Panc1 (cell line): ENCODE measurements around the gene SPIB. TPM values are rescaled to one million over a fixed set of nuclear protein-coding genes. Genes with fewer than 3 reads are reported as not detected.

ENCODE experiments used
- ATAC-seq: fragments of 200-7000 bp; cut with Tn5 transposase; 2 replicates; pipeline ENCODE4 v1.9.1; 2020; ENCODE audit warnings: mild to moderate bottlenecking, moderate library complexity
- BruUV-seq: library from RNA; stranded (reverse); fragments of 400-500 nt; replicated peaks from 2 replicates; lab custom pipeline; 2021; lab: Mats Ljungman, UMichigan
- CTCF ChIA-PET: fragments of 300-600 bp; sonication (Branson Sonifier 250); formaldehyde crosslinking; loops from one replicate; lab custom pipeline; 2022; ENCODE audit warnings: antibody characterized with exemption; lab: Charles Lee
- POLR2A ChIA-PET: fragments of 300-600 bp; sonication (Branson Sonifier 250); formaldehyde crosslinking; loops from one replicate; lab custom pipeline; 2022; ENCODE audit warnings: antibody characterized with exemption; lab: Charles Lee
- DNase-seq: peaks from one replicate; pipeline ENCODE4 v3.0.0-alpha.2; 2010; ENCODE audit warnings: low read depth, low spot score
- H3K27ac ChIP-seq: 2 replicates; pipeline ENCODE4 v1.5.1; 2011; ENCODE audit warnings: mild to moderate bottlenecking, low read length, inconsistent platforms
- H3K27me3 ChIP-seq: fragments of 200-500 bp; sonication (Bioruptor generic); 2 replicates; pipeline ENCODE4 v1.6.0; 2014; ENCODE audit warnings: low read length, inconsistent platforms; ENCODE audit not compliant: control insufficient read depth, insufficient read depth
- H3K36me3 ChIP-seq: fragments of 200-500 bp; sonication (Bioruptor generic); 2 replicates; pipeline ENCODE4 v1.5.1; 2014; ENCODE audit warnings: inconsistent platforms, mild to moderate bottlenecking, low read length, moderate library complexity; ENCODE audit not compliant: control insufficient read depth, insufficient read depth
- H3K4me1 ChIP-seq: 2 replicates; pipeline ENCODE4 v1.5.1; 2011; ENCODE audit warnings: inconsistent platforms, mild to moderate bottlenecking, low read length, moderate library complexity; ENCODE audit not compliant: control insufficient read depth, insufficient read depth
- H3K4me3 ChIP-seq, 2 experiments: 2 replicates each; pipeline ENCODE4 v1.5.1; 2011 to 2012; ENCODE audit warnings: low read depth in 2 of 2, low read length in 2 of 2, mild to moderate bottlenecking in 2 of 2, inconsistent platforms in 1 of 2, moderate library complexity in 1 of 2
- H3K9me3 ChIP-seq: fragments of 200-500 bp; sonication (Bioruptor generic); 2 replicates; pipeline ENCODE4 v1.5.1; 2014; ENCODE audit warnings: low read depth, mild to moderate bottlenecking, inconsistent platforms, low read length, moderate library complexity; ENCODE audit not compliant: control insufficient read depth, insufficient read depth
- POLR2AphosphoS5 ChIP-seq: IDR thresholded peaks from 2 replicates; pipeline ENCODE4 v1.6.1; 2012; ENCODE audit warnings: mild to moderate bottlenecking, low read depth, low read length, moderate library complexity
- SIN3A ChIP-seq: IDR thresholded peaks from 2 replicates; pipeline ENCODE4 v1.6.1; 2012; ENCODE audit warnings: low read depth, mild to moderate bottlenecking, low read length, moderate library complexity, borderline replicate concordance; ENCODE audit not compliant: insufficient read depth
- TCF7L2 ChIP-seq: IDR thresholded peaks from 2 replicates; pipeline ENCODE4 v1.6.1; 2011; ENCODE audit warnings: mild to moderate bottlenecking, low read depth, low read length, inconsistent platforms
- in situ Hi-C: cut with HindIII; loops from 2 replicates; pipeline ENCODE4 v1.10.0; 2016; ENCODE audit warnings: low sequenced_read_pairs, low pct_unique_long_range_greater_than_20kb
- intact Hi-C: fragments of 100-400 bp; cut with micrococcal nuclease; formaldehyde crosslinking; loops from one replicate; pipeline ENCODE4 v1.10.0; 2022; ENCODE audit not compliant: unreplicated experiment
- total RNA-seq: library from RNA; stranded (reverse); gene quantifications from one replicate; pipeline ENCODE4 v1.2.1, GENCODE V29; 2021; ENCODE audit not compliant: unreplicated experiment
- TF ChIP-seq, protein P1 (sequence below): fragments of 450-650 bp; IDR thresholded peaks from 2 replicates; pipeline ENCODE4 v1.5.1; 2017; ENCODE audit warnings: mild to moderate bottlenecking
- TF ChIP-seq, protein P2 (sequence below), 2 experiments: IDR thresholded peaks; 2 replicates each; pipeline ENCODE4 v1.6.1; 2011 to 2012; ENCODE audit warnings: low read depth in 2 of 2, control low read depth in 1 of 2, low read length in 1 of 2, mild to moderate bottlenecking in 1 of 2, moderate library complexity in 1 of 2; ENCODE audit not compliant: insufficient read depth in 1 of 2

Gene SPIB
- total RNA-seq, 1 experiment from 2014 or later, result not detected

DNA sequence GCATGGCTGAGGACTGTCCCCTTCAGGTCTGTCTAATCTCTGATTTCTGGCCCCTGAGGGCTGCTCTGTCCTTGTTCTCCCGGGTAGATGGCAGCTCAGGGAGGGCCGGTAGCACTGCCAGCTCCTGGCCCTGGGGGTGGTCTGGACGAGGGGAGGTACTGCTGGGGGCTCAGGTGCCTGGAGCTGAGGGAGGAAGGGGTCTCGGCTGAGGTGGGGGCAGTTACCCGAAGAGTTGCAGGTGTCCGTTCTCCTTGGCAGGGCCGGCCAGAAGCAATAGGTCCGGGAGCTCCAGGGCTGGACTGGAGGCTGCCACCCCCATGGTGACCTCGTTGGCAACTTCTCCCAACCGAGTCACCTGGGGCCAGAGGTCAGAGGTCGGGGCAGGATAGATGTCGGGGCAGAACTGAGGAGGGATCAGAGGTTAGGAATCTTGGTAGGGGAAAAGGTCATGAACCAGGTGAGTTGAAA lies 56.4 kb downstream of the SPIB start:
- in situ Hi-C loops (no loop called here), intact Hi-C loops (no loop called here)
- POLR2A ChIA-PET, result no interaction called here
- TF ChIP-seq TCF7L2 (no peak), SIN3A (no peak), POLR2AphosphoS5 (no peak)
- TF ChIP-seq, protein P1, sequence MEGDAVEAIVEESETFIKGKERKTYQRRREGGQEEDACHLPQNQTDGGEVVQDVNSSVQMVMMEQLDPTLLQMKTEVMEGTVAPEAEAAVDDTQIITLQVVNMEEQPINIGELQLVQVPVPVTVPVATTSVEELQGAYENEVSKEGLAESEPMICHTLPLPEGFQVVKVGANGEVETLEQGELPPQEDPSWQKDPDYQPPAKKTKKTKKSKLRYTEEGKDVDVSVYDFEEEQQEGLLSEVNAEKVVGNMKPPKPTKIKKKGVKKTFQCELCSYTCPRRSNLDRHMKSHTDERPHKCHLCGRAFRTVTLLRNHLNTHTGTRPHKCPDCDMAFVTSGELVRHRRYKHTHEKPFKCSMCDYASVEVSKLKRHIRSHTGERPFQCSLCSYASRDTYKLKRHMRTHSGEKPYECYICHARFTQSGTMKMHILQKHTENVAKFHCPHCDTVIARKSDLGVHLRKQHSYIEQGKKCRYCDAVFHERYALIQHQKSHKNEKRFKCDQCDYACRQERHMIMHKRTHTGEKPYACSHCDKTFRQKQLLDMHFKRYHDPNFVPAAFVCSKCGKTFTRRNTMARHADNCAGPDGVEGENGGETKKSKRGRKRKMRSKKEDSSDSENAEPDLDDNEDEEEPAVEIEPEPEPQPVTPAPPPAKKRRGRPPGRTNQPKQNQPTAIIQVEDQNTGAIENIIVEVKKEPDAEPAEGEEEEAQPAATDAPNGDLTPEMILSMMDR, result no peak
- TF ChIP-seq, protein P2, sequence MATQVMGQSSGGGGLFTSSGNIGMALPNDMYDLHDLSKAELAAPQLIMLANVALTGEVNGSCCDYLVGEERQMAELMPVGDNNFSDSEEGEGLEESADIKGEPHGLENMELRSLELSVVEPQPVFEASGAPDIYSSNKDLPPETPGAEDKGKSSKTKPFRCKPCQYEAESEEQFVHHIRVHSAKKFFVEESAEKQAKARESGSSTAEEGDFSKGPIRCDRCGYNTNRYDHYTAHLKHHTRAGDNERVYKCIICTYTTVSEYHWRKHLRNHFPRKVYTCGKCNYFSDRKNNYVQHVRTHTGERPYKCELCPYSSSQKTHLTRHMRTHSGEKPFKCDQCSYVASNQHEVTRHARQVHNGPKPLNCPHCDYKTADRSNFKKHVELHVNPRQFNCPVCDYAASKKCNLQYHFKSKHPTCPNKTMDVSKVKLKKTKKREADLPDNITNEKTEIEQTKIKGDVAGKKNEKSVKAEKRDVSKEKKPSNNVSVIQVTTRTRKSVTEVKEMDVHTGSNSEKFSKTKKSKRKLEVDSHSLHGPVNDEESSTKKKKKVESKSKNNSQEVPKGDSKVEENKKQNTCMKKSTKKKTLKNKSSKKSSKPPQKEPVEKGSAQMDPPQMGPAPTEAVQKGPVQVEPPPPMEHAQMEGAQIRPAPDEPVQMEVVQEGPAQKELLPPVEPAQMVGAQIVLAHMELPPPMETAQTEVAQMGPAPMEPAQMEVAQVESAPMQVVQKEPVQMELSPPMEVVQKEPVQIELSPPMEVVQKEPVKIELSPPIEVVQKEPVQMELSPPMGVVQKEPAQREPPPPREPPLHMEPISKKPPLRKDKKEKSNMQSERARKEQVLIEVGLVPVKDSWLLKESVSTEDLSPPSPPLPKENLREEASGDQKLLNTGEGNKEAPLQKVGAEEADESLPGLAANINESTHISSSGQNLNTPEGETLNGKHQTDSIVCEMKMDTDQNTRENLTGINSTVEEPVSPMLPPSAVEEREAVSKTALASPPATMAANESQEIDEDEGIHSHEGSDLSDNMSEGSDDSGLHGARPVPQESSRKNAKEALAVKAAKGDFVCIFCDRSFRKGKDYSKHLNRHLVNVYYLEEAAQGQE (IDR thresholded peaks at IDR 0.05; ENCODE audit: insufficient read depth in 1 of 2, low read depth in 2 of 2, low read length in 1 of 2), result no peak
- Histone ChIP-seq H3K4me1 (no peaks in the 10 kb centered on the region), H3K27ac (no peak overlapping the region), H3K9me3 (no peaks in the 10 kb centered on the region), H3K27me3 (no peaks in the 10 kb centered on the region), H3K36me3 (no peaks in the 10 kb centered on the region), H3K4me3 (no peak overlapping the region)
- DNase-seq, result no peak
- no peak for ATAC-seq
- CTCF ChIA-PET, result no interaction called here
- BruUV-seq, result no TSS peak

DNA sequence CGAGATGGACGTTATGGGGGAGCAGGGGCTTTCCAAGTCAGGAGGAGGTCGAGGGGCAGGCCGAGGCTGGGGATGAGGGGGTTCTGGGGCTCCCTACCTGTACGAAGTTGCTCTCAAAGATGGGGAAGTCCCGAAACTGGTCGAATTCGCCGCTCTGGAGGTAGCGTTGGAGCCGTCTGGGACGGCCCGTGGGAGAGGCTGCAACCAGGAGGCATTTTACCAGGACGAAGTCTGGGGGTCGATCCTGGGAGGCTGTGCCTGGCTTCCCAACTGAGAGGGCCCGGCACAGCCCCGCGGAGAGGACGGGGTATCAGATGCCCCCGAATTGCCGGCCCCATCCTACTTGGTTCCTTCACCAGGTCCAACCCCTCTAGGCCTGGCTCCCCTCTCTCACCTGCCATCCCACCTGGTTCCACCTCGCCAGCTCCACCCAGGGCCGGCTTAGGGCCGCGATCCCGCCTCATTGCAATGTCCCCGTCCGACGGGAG lies 57.0 kb downstream of the SPIB start:
- no peaks in the 10 kb centered on the region for H3K36me3 ChIP-seq
- ATAC-seq (no peak), DNase-seq (no peak)
- POLR2A ChIA-PET, result no interaction called here
- CTCF ChIA-PET, result no interaction called here
- intact Hi-C loops (no loop called here), in situ Hi-C loops (no loop called here)
- H3K27me3 ChIP-seq, result no peaks in the 10 kb centered on the region
- no peaks in the 10 kb centered on the region for H3K4me1 ChIP-seq
- peak overlapping the region; percentile 81 to 89 for H3K4me3 ChIP-seq
- H3K9me3 ChIP-seq, result no peaks in the 10 kb centered on the region
- BruUV-seq, result no TSS peak
- TF ChIP-seq, protein P2 (IDR thresholded peaks at IDR 0.05; ENCODE audit: insufficient read depth in 1 of 2, low read depth in 2 of 2, low read length in 1 of 2), result no peak
- no peak for TF ChIP-seq POLR2AphosphoS5
- TF ChIP-seq, protein P1, result no peak
- TF ChIP-seq SIN3A, result no peak
- TF ChIP-seq TCF7L2, result no peak
- no peak overlapping the region for H3K27ac ChIP-seq
